IPS DF 4.7 (cell line): Measurements from ENCODE around the gene NEDD4.
"Not testable (repeated sequence)": the region's sequence is repeated elsewhere in the genome, so short reads cannot be mapped to it uniquely, and the experiment has no call there.

Experiments used
- DNase-seq: peaks from one replicate; pipeline ENCODE4 v3.0.0-alpha.2; 2013; ENCODE audit warnings: low spot score; ENCODE audit errors: extremely low read depth

Gene NEDD4

GRCh38 chr15:56006371-56006770 lies 13.0 kb upstream of the NEDD4 start:
- not testable (repeated sequence) for DNase-seq

DNA sequence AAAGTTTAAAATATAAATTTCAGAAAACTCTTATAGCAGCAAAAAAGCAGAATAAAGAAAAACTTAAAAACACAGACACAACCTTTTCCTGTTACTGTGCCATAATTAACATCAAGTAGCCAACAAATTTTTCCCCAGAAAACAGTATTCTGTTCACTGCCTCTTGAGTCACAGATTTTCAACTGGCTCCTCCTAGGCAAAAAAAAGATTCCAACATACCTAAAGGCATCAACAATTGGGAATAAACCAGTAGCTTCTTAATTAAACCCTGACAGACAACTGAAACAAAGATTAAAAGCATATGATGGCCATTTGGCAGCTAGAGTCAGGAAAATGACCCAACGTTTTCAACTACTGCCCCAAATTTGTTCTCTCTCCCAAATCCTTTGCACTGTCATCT lies 10.9 kb upstream of the NEDD4 start:
- DNase-seq: not testable (repeated sequence)

GRCh38 chr15:56003777-56004176 lies 10.4 kb upstream of the NEDD4 start:
- not testable (repeated sequence) for DNase-seq

DNA sequence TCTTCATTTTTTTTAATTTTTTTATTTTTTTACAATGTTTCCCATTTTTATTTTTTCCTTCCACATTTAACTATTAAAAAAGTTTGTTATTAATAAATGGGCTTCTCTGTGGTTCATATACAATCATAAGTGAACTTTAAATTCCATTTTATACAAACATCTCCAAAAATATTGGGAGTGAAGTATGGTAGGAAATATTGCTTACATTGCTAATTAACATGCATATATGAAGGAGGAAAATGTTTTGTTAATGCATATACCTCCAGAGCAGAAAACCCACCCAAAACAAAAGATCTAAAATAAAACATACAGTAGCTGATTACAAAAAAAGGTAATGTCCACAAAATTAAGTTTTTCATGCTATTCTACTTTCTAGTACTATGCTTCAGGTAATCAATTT lies 9.9 kb upstream of the NEDD4 start:
- DNase-seq: not testable (repeated sequence)

DNA sequence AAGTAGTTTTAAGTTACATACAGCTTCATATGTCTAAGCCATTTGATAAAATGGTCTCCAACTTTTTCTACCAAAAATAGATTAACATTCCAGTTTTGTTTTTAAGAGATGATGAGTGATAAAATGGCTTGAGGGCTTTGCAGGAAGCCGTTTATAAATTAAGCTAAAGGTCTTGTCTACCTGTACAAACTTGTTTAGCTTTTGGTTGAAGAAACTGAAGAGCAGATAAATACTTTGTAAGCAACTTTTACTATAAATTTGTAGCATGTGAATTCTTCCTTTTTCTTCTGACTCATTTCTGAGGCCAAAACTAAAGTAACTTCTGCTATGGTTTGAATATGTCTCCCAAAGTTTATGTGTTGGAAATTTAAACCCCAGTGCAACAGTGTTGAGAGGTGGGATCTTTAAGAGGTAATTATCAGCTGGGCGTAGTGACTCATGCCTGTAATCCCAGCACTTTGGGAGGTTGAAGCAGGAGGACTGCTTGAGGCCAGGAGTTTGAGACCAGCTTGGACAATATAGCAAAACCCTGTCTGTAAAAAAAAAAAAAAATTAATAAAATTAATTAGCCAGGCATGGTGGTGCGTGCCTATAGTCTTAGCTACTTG lies 8.2 kb upstream of the NEDD4 start:
- DNase-seq: no peak

- no peak for DNase-seq
Observed at GRCh38 chr15:55999658-56000057, 6.2 kb upstream of the NEDD4 start.

- no peak for DNase-seq
Observed at GRCh38 chr15:55998478-55998877, 5.1 kb upstream of the NEDD4 start.

DNA sequence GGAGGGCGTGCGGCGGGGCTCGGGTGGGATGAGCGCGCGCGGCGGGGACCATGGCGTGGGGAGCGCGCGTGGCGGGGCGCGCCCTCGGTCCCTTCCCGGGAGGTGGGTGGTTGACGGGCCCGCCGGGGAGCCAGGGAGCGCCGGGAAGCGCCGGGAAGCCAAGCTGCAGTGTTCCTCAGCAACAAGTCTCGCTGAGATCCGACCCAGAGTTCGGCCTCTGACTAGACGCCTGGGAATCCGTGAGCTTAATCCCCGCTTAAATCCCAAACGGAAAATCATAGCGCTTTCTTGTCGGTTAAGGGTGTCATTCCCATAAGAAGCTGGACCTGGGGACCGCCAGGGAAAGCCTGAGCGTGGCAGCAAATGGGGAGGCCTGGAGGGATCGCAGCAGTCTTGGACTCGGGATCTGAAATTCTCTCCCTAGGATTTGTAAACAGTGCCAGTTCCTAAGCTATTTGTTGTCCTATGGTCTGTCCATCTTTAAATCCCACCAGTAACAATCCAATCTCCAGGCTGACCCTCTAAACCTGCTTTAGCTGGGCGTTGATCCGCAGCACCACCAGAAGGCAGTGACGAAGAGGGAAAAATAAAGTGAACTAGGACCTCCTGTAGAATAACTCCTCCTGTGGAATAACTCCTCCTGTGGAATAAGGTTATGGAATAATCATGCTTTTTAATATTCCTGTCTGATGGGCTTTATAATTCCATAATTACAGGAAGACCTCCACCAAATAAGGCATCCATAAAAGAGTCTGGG lies 570 bp upstream of the NEDD4 start:
- no peak for DNase-seq

DNA sequence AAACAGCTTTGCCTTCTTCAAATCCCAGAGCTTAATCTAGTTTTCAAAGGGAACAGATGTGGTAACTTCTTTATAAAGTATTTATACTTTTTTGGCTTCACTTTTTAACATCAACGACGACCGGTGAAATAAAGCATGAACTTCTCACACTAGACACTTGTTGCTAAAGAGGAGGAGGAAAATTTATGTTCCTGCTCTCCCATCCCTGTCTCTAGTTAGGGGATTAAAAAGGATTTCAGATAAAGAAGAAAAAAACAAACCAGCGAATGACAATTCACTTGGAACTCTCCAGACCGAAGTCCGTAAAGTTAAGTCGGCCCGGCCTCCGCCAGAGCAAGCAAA lies 672 bp downstream of the NEDD4 start:
- no peak for DNase-seq

DNA sequence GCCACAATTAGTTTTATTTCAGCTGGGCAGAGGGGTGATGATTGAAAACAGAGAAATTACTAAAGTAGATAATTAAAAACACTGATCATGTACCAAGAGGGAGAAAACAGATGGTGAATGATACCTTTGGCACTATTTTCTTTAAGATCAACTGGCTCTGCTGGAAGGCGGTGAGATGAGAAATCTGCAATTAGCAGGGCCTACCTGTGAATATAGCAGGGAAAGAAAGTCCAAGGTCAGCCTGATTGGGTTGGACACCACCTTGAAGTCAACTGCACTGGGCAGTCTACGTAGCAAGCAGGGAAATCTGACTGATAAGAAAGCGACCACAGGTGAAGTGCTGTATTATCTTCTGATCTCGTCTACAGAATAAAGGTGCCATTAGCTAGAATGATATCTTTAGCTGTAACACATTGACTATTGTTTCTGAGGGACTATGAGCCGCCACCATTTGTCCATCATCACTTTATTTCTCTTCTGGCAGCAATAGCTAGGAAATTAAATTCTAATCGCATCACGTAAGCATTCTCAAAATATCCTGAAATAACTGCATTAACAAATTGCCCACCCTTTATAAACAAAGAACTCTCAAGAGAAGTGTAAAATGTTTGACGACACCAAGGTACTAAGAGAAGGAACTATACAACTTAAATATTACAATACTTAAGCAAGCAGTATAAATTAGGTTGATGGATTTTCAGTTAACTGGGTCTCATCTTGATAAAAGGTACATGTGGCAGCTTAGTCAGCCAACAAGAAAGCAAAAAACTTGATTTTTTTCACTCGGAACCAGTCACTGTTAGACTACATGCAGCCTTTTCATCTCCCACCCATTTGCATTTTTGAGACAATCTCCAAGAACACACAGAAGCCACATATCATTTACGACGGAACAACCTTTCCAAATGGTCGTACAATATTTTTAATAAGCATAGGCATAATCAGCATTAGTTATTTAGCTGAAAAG lies 1.3 kb downstream of the NEDD4 start:
- DNase-seq: no peak

- no peak for DNase-seq
Observed at GRCh38 chr15:55990998-55991397, 2.4 kb downstream of the NEDD4 start.

GRCh38 chr15:55990516-55990915 lies 2.9 kb downstream of the NEDD4 start:
- no peak for DNase-seq

DNA sequence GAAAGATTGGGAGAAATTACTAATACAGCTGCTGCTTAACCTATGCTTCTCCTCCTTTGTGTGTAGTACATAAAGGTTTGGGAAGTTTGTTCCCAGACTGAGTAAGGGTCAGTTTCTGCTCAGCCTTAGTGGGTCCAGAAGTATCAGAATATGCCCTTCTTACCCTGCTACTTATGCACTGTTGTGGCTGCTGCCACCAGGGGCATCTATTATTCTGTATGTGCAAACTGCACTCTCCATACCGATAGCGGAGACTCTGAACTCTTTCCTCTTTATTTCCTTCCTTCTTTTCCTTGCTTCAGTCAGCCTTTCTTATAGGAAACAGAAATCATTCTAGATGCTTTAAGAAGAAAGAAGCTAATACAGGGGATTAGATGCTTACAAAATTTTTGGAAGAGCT lies 4.0 kb downstream of the NEDD4 start:
- DNase-seq: no peak

DNA sequence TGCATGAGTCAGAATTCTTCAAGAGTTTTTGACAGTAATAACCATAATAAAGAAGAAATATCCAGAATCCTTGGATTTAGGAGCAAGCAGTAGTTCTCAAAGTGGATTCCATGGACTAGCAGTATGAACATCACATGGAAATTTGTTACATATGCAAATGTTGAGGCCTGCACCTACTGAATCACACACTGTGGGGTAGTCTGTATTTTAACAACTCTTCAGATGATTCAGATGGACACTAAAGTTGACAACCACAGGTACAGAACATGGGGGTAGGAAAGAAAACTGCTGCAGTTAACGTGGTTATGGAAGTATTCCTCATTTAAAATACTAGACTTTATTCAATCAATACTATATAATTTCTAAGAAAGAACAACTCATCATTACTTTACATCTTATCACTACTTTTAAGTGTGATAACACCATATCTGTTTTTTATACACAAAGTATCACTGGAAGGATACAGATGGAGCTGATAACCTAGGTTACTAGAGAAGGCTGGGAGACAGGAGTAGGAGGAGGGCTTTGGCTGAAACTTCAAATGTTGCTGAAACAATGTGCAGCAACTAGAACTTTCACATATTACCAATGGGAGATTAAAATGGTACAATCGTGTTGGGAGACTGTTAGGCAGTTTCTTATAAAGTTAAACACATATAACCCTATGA lies 11.7 kb downstream of the NEDD4 start:
- DNase-seq: no peak

- DNase-seq: no peak
Observed at GRCh38 chr15:55980511-55980910, 12.9 kb downstream of the NEDD4 start.

DNA sequence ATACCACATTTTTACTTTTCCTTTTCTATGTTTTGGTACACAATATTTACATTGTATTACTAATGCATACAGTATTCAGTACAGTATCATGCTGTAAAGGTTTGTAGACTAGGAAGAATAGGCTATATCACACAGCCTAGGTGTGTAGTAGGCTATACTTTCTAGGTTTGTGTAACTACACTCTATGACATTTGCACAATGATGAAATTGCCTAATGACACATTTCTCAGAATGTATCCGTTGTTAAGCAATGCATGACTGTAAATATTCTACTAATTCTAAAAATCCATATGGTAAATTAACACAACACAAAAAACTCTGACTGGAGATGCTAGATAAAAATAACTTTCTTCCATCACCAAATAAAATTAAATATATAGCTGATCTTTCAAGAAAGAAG lies 16.2 kb downstream of the NEDD4 start:
- no peak for DNase-seq

GRCh38 chr15:55970286-55970685 lies 23.1 kb downstream of the NEDD4 start:
- DNase-seq: no peak

GRCh38 chr15:55969582-55969981 lies 23.8 kb downstream of the NEDD4 start:
- no peak for DNase-seq

DNA sequence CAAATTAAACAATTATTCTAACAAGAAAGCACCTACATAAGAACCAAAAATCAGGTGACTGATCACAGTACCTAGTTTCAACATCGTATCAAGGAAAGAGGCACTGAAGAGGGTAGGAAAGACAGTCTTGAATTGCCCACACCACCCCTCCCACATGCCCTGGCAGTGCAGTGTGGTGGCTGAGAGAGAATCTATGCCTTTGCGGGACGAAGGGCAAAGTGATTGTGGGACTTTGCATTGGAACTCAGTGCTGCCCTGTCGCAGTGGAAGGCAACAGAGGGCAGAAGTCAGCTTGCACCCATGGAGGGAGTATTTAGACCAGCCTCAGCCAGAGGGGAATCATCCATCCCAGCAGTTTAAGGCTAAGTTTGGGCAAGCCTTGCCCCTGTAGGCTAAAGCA lies 24.5 kb downstream of the NEDD4 start:
- no peak for DNase-seq

DNA sequence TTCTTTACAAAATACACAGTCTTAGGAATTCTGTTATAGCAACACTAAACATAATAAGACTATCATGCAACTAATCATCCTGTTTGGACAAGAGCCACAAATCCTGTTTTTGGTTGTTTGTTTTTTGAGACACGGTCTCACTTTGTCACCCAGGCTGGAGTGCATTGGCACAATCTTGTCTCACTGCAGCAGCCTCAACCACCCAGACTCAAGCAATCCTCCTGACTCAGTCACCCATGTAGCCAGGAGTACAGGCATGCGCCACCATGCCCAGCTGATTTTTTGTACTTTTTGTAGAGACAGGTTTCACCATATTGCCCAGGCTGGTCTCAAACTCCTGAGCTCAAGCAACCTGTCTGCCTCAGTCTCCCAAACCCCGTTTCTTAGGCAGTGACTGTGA lies 28.3 kb downstream of the NEDD4 start:
- DNase-seq: no peak

DNA sequence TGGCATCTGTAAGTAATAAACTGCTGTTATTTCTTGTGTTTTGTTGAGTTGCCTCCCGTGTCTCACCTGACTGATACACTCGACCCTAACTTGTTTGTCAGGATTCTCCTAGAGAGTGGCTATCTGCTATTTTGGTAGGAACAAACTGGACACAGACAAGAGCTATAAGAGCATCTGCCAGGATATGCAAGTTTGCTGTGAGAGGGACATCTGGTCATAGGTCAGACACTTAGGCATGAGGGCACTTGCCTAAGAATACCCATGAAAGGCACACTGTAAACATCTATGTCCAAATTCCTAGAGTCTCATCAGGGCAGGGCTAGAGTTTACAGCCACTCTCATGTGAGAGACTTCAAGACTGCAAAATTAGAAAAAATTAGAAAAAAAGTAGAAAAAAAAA lies 32.5 kb downstream of the NEDD4 start:
- DNase-seq: no peak
